Measurements from ENCODE around the gene AIFM3. TPM values are rescaled to one million over a fixed set of nuclear protein-coding genes. Genes with fewer than 3 reads are reported as not detected.

AIFM3 gene
- total and polyA plus RNA-seq, 2 of the 13 experiments (the other 11 are each of a cell fraction or from before 2014, with no cell fraction given) = 9.0 to 15.3 TPM

- TF ChIP-seq SMYD3 (CRISPR knock-in tag; IDR thresholded peaks at IDR 0.05) (no peak), POLR2G (IDR thresholded peaks at IDR 0.05; ENCODE audit: low read depth, low read length) (peak; percentile 59; the same call in 1 of the 2 replicates), ZFX (CRISPR knock-in tag; IDR thresholded peaks at IDR 0.05; ENCODE audit: low read depth) (peak; percentile 45), POLR2AphosphoS5 (IDR thresholded peaks at IDR 0.05; ENCODE audit: low read depth, low read length) (0 out of 2 replicates have a peak, but pooled peaks have one; percentile 27), FOXP4 (CRISPR knock-in tag; IDR thresholded peaks at IDR 0.05) (no peak; the same call in 1 of the 2 replicates), NCOA2 (CRISPR knock-in tag; IDR thresholded peaks at IDR 0.05) (no peak; the same call in 1 of the 2 replicates), CHCHD3 (CRISPR knock-in tag; IDR thresholded peaks at IDR 0.05) (no peak), TFDP2 (CRISPR knock-in tag; IDR thresholded peaks at IDR 0.05) (0 out of 2 replicates have a peak, but pooled peaks have one; percentile 40), HDAC2 (CRISPR knock-in tag; IDR thresholded peaks at IDR 0.05) (peak; percentile 29), PRDM4 (CRISPR knock-in tag; IDR thresholded peaks at IDR 0.05; ENCODE audit: borderline replicate concordance) (no peak), ZNF224 (CRISPR knock-in tag; IDR thresholded peaks at IDR 0.05) (no peak), ELK4 (CRISPR knock-in tag; IDR thresholded peaks at IDR 0.05; ENCODE audit: borderline replicate concordance) (0 out of 2 replicates have a peak, but pooled peaks have one; percentile 15), SP5 (CRISPR knock-in tag; IDR thresholded peaks at IDR 0.05; ENCODE audit: borderline replicate concordance, low read depth) (peak; percentile 61), ZNF136 (CRISPR knock-in tag; IDR thresholded peaks at IDR 0.05; ENCODE audit: low read depth) (no peak)
Observed at GRCh38 chr22:20957683-20958431, 9.2 kb upstream of the AIFM3 start (continued).
